HG03460 (cell line): Measurements from ENCODE around the gene EIF2AK2.

Source experiments
- ATAC-seq: cut with Tn5 transposase; IDR thresholded peaks from one replicate; pipeline ENCODE4 v1.9.1; 2021; ENCODE audit not compliant: unreplicated experiment

Gene EIF2AK2

DNA sequence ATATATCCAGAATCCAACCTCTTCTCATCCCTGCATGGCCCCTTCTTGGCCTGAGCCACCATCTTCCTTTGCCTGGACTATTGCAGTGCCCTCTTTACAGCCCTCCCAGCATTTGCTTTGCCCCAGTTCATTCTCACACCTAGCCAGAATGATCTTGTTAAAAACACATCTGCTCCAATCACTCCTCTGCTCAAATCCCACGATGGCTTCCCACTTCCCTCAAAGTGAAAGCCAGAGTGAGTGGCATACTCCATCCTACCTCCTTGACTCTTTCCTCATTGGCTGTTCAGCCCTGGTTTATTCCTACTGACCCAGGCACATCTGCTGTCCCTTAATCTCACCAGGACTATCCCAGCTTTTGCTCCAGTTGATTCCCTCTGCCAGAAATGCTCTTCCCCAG, 17.0 kb upstream of the EIF2AK2 start:
- ATAC-seq = no peak

DNA sequence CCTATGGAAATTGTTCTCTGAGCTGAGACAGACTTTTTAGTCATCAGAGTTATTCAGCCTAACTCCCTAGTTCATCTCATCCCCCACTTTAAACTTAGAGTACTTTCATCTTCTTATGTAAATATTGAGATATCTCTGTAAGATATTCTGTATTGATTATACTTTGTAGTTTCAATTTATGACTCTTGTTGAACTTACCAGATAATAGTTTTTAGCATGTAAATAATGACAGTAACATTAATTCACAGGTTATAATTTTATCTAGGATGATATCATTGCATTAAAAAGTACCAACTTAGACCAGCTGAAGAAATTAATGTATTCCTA, 14.8 kb upstream of the EIF2AK2 start:
- no peak for ATAC-seq

DNA sequence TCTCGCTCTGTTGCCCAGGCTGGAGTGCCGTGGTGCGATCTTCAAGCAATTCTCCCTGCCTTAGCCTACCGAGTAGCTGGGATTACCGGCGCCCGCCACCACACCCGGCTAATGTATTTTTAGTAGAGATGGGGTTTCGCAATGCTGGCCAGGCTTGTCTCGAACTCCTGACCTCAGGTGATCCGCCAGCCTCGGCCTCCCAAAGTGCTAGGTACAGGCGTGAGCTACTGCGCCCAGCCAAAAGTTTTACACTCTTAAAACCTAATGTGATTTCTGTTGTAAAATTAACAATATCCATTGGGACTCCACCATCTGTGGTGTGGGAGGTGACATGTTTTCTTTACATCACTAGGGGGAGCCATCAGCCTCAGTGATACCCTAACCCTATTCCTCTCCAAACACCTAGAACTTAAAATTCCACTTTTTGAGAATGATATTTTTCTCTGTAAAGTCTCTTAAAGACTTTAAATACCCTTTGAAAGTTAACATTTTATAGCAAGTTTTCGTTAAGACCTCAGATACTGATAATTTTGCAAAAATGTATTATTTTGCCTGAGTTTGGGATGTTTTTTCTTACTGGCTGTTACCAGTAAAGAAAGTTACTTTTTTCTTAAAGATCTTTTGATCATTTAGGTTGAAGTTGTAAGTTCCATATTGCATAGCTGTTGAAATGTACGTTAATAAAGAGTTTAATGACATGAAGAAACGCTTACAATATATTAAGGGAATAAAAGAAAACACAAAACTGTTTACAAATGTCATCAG, 11.6 kb upstream of the EIF2AK2 start:
- no peak for ATAC-seq

DNA sequence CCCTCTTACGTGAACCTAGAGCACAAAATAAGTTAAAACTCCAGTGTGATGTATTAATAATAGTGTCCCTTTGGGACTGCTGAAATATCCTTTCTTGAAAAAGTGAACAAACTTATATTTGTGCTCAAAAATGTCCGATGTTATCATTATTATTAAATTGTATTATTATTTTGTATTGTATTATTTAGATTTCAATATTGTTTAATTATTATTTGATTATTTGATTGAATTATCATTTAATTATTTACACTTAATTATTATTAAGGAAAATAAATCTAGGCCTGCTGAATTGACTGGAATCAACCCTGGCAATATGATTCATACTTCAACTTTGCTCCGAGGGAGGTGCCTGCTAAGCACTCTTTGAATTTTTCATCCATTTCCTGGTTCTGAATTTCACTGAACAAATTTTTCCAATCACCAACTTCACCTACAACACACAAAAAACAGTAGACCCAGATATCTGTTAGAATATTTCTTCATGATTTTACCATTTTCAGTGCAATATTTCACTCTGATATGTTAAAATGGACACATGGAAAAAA, 10.9 kb upstream of the EIF2AK2 start:
- ATAC-seq = no peak

DNA sequence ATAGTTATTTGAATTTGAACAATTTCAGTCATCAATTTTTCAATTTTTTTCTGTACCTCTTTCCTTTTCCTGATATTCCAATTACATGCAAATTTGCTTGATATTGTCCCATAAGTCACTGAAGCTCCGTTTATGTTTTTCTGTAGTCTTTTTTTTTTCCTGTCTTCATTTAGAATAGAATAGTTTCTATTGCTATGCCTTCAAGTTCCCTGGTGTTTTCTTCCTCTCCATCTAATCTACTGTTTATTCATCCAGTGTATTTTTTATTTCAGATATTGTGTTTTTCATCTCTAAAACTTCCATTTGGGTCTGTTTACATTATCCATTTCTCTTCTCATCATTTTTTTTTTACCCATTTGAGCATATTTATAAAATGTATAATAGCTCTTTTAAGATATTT, 8.0 kb upstream of the EIF2AK2 start:
- ATAC-seq = no peak

DNA sequence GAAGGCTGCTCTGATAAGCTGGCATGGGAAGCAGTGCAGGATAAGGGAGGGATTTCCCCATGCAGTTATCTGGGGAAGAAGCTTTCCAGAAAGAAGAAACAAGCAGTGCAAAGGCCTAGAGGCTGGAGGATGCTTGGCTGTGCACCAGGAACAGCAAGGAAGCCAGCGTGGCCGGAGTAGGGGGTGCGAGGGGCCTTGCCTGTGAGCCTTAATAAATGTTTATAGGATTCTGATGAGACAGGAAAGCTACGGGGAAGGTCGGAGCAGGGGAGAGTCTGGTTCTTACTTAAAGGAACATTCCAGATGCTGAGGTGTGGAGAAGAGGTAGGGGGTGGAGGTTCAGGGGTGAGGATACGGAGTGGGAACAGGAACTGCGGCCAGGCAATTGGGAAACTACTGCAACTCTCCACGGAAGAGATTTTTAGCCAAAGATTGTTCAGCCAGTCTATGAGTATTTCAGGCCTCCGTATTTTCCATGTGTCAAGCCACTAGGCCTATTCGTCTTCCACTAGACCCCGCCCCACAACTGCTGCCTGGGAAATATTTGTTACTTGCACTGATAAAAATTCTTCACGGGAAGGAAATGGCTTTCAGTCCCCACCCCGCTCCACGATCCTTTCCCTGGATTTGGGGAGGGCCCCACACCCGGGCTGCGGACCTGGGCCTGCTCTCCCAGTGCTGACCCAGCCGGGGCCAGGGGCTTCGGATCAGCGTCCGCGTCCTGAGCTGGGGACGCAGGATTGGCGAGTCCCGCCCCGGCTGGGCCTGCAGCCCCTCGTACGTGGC, 516 bp downstream of the EIF2AK2 start:
- peak; percentile 29 for ATAC-seq

DNA sequence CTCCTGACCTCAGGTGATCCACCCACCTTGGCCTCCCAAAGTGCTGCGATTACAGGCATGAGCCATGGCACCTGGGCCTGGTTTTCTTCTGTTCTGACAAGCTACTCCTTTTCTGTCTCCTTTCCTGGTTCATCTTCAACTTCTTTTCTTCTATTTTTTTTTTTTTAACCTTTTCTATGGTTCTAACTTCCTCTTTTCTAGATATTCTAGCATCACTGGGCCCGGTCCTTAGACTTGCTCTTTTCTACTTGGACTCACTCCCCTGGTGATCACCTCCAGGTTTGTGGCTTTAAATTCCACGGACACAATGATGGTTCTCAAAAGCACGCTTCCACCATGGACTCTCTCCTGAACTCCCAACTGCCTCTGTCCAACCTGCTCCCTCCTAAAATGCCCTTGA, 2.0 kb downstream of the EIF2AK2 start:
- no peak for ATAC-seq

DNA sequence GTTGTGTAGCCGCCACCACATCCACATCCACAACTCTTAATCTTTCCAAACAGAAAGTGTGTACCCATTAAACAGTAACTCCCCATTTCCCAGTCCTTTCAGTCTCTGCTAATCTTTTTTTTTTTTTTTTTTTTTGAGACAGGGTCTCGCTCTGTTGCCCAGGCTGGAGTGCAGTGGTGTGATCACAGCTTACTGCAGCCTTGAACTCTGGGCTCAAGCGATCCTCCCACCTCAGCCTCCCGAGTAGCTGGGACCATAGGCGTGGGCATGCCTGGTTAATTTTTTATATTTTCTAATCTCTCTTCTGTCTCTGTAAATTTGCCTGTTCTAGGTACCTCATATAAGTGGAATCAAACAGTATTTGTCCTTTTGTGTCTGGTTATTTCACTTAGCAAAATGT, 3.6 kb downstream of the EIF2AK2 start:
- no peak for ATAC-seq

DNA sequence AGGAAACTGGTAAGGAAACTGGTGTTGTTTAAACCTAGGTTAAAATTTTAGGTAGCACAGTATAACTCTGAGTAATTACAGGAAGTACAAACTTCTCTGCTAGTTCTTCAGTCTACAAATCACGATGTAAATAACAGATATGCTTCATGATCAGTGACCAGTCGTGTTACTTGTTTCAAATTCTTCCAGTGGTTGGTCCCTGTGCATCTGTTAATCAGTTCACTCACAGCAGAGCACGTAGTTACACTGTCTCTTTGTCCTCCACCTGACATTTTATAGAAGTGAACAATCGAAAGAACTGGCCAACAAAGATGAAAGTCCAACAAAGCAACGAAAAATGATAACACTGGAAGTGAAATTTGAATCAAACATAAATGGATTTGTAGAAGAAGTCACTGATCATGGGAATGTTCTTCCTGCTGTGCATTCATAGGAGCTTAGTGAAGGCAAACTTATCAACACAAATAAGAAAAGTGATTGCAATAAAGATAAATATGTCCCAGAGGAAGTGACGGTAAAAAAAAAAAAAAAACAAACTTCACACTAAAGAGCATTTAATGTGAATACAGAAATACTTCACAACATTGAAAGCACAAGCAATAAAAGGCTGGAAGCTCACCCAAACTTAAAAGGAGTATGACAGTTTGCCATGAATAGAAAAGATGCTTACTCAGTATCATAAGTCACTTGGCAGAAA, 7.0 kb downstream of the EIF2AK2 start:
- no peak for ATAC-seq

DNA sequence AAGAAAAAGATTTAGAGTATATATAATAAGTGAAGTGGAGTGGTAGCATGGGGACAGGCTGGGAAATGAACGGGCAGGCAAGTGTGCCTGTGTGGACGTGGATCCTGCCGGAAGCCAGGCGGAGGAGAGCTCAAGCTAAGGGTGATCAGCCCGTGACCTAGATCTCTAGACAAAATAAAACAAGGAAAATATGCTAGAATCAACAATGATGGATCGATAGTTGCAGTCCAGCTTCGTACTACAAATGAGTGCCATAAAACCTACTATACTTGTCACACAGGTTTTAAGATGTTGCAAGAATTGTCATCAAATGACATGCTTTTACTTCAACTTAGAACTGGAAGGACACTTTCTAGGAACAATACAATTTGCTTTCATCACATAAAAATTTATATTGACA, 8.5 kb downstream of the EIF2AK2 start:
- ATAC-seq = no peak

DNA sequence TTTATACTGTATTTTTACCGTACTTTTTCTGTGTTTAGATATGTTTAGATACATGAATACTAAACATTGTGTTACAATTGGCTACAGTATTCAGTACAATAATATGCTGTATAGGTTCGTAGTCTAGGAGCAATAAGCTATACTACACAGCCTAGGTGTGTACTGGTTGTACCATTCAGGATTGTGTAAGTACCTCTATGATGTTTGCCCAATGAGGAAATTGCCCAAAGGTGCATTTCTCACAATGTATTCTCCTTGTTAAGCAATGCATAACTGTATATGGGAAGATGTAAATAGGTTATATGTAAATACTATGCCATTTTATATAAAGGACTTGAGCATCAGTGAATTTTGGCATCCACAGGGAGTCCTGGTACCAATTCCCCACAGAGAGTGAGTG, 10.7 kb downstream of the EIF2AK2 start:
- ATAC-seq = no peak

DNA sequence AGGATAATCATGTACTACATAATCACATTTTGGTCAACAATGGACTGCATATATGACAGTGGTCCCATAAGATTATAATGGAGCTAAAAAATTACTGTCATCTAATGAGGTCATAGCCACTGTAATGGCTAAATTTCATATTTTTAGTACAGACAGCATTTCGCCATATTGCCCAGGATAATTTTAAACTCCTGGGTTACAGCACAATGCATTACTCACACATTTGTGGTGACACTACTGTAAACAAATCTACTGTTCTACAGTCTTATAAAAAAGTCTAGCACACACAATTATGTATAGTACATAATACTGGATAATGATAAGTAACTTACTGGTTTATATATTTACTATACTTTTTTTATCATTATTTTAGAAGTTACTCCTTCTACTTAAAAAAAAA, 12.8 kb downstream of the EIF2AK2 start:
- ATAC-seq = no peak

DNA sequence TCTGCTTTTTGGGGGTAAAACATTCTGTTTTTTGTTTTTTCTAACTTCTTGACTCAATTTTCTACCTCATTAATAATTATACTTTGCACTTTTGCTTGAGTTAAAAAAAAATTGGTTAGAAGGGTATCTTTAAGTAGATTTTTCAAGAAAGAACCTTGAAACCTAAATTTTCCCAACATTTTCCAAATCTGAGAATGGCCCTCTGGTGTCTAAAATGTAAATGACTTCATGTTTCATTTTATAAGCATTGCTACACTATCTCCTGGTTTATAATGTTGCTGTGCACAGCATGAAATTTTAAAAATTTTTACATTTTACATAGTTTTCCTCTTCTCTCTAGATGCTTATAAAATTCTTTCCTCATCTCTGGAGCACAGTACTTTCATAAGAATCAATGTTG, 14.2 kb downstream of the EIF2AK2 start:
- ATAC-seq = no peak

DNA sequence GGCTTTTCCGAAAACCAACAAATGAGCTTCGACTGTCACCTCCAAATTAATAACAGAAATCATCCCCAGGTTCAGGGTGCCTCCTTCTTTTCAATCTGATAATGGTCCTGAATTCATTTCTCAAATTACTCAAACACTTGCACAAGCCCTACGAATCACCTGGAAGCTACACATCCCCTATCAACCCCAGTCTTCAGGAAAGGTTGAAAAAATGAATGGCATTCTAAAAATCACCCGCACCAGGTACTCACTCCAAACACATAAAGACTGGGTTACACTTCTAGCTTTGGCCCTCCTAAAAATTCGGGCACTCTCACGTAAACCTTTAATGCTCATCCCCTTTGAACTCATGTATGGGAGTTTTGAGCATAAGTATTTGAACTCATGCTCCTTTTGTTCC, 23.9 kb downstream of the EIF2AK2 start:
- no peak for ATAC-seq

DNA sequence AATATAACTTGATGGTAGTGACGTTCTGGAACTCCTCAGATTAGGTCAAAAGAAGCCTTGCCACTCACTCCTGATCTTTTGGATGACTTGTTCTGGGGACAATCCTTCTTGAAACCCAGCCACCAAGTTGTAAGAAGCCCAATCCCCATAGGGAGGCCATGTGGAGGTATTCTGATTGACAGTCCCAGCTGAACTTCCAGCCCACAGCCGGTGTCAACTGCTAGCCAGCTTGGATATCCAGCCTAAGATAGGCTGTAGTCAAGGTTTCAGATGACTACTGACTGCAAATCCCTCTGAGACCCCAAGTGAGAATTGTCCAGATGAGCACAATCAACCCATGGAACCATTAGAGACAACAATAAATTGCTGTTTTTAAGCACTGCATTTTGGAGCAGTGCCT, 31.4 kb downstream of the EIF2AK2 start:
- no peak for ATAC-seq

DNA sequence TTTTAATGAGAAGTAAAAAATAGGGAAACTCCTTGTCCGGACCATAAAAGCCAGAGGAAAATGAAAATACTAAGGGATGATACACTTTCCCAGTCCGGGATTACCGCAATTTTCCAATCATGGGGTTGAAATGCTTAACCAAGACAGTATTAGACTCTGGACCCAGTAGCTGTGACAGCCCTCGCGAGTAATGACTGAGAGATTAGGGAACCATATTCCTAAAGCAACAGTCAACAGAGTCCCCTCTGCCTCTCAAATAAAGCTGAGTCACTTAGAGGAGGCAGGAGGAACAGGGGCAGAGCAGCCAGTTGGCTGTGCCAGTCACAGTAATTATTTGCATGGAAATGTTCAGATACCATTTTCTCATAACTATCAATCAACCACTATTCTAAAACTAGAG, 37.6 kb downstream of the EIF2AK2 start:
- no peak for ATAC-seq

DNA sequence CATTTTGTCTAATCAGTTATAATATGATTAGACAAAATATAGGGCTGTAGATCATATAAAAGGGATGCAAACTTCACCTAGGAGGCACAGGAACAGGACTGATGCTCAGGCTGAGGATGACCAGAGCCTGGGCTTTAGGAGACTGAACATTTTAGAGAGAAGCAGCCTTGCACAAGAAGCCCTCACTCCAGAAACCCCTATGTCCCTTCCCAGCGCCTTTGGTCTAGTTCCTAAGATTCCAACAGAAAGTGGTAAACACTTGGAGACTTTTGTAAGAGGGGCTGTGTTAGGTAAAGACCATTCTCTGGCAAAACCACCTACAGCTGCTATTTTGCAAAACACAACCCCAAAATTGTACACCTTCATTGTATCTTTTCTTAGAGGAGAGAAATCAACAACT, 39.2 kb downstream of the EIF2AK2 start:
- ATAC-seq = no peak

DNA sequence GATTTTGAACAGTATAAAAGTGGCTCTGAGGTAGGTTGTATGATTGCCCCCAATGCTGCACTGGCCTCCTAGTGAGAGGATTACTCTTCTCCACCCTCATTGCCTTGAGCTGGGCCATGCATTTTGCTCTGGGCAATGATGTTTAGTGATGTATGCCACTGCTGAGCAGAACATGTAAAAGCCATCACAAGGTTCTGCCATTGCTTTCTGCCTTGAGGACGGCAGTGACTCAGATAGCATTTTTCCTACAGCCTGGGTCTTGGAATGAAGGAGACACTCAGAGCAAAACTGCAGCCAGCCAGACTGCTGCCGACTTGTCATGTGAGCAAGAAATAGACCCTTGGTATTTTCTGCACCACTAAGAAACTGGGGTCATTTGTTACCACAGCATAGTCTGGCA, 44.8 kb downstream of the EIF2AK2 start:
- ATAC-seq = no peak

DNA sequence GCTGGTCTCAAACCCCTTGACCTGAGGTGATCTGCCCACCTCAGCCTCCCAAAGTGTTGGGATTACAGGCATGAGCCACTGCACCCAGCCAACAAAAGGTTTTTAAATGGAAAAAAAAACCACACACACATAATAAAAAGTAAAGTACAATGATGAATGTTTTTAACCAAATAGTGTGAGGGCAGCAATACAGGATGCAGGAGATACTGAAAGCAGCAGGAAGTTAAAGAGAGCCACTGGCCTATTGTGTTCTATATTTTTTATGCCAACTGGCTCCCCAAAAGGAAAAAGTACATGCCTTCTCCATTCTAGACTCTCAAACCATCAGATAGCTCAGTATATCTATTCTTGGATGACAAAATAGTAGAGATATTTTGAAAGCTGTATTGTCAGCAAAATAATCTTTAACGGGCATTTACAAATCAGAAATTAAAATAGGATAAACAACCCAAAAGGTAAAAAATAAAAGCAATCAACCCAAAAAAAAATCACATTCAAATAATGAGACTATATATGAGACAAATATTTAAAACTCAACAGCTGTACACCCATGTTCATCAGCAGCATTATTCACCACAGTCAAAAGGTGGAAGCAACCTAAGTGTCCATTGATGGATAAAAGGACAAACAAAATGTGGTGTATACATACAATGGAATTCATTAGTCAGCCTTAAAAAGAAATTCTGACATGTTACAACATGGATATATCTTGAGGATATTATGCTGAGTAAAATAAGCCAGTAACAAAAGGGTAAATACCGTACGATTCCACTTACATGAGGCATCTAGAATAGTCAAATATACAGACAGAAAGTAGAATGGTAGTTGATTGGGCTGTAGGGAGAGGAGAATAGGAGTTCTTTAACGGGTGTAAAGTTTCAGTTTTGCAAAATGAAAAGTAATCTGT, 46.2 kb downstream of the EIF2AK2 start:
- ATAC-seq = no peak

DNA sequence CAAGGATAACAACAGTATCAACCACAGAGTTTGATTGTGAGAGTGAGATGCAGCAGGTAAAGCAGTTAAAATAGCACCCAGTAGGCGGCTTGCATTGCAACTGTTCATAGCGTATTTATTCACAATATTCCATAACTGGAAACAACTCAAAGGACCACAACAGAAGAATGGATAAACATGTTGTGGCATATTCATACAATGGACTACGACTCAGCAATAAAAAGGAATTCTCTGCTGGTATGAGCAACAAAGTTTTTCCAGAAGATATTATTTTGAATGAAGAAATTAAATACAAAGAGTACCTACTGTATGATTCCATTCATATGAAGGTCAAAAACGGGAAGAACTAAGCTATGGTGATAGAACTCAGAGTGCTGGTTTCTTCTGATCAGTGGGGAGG, 47.3 kb downstream of the EIF2AK2 start:
- no peak for ATAC-seq

DNA sequence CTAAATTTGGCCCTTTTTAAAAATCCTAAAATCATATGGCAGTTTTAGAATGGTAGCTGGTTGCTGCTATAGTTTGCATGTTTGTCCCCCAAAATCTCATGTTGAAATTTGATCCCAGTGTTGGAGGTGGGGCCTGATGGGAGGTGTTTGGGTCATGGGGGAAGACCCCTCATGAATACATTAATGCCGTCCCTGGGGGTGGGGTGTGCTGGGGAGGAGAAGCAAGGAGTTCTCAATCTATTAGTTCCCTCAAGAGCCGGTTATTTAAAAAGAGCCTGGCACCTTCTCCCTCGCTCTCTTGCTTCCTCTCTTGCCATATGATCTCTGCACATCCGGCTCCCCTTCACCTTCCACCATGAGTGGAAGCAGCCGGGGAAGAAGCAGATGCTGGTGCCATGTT, 51.6 kb downstream of the EIF2AK2 start:
- no peak for ATAC-seq
